Measurements from ENCODE around the gene CST9.

The CST9 gene

DNA sequence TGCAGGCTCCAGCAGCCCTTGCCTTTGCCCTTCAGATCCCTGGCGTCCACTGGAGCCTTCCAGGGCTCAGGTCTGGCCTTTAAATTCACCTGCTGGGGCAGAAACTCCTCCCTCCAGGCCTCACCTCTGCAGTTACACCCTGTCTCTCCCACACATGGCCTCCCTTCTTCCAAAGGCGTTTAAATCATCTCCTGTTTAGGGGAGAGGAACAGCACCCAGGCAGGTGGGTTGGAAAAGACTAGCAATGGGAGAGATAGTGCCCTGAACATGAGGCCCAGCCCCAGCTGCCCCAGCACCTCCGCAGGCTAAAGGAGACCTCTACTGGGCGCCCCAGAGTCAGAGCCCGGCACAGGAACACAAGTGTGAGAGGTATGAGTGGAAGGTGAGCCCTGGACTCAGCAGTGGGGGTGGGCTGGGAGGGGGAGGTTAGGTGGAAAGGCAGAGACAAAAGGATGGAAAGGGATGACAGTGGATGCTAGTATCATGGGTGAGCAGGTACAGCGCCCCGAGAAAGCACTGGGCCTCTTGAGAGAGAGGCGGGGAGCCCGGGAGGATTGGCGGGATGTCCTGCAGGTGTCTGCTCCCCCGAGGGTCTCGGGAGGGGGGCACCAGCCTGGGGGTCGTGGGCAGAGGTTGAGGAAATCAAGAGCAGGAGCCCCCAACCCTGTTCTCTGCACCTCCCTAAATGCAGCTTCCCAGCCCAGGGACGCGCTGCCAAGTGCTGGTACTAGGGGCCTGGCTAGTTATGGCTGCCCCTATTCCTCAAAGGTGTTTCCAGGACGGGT, at the start of gene CST9:
CST9 (minus strand) TSS at position 51 of the 785 bp plus-strand sequence. CDS start 53 bp downstream, outside the sequence.
- DNase-seq, result no peak

GRCh38 chr20:23654717-23655116, 49.0 kb upstream of the CST9 start:
- no peak for DNase-seq

DNA sequence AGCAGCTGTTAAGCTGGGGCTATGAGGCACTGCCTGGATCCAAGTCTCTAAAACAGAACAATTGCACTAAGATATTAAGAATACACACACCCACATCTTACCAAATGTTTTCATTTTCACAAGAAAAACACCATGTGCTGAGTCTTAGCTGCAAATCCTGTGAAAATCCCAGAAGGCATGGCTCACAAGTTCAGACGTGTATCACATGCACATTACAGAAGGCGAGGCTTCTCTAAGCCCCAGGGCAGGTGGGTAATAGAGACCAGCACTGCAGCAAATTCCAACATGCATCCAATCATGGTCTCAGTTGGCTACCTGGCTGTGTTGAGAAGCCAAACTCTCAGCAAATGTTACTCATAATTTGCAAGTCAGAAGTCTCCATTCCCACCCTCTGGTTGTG, 48.3 kb upstream of the CST9 start:
- DNase-seq, result no peak

GRCh38 chr20:23653400-23653938, 47.8 kb upstream of the CST9 start:
- no peak for DNase-seq

DNA sequence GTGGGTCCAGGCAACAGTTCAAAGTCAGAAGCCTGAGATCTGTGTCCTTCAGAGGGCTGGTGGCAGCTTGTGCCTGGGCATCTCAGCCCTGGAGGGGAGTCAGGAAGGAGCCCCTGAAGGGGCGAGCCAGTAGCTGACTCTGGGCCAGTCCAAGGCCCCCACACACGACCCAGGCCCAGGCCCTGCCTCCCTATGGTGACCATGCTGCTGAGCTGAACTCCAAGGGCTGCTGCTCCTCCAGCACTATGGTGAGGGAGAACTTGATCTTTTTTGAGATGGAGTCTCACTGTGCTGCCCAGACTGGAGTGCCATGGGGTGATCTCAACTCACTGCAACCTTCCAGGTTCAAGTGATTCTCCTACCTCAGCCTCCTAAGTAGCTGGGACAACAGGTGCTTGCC, 47.2 kb upstream of the CST9 start:
- DNase-seq, result no peak

GRCh38 chr20:23652371-23652770, 46.7 kb upstream of the CST9 start:
- no peak for DNase-seq

GRCh38 chr20:23651117-23651516, 45.4 kb upstream of the CST9 start:
- DNase-seq, result no peak

- DNase-seq, result no peak
Observed at GRCh38 chr20:23649830-23650417, 44.2 kb upstream of the CST9 start.

- DNase-seq, result no peak
Observed at GRCh38 chr20:23649242-23649641, 43.5 kb upstream of the CST9 start.

DNA sequence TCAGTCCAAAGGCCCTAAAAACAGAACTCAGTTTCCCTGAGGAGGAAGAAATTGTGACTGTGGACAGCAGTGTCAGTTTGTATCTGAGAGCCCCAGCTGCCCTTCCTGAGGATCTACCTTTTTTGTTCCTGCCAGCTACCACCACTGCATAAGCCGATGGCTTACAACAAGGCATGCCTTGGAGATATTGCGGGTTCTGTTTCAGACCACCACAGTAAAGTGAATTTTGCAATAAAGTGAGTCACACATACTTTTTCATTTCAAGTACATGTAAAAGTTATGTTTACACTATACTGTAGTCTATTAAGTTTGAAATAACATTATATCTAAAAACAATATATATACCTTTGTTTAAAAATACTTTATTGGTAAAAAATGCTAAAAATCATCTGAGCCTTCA, 41.6 kb upstream of the CST9 start:
- no peak for DNase-seq

DNA sequence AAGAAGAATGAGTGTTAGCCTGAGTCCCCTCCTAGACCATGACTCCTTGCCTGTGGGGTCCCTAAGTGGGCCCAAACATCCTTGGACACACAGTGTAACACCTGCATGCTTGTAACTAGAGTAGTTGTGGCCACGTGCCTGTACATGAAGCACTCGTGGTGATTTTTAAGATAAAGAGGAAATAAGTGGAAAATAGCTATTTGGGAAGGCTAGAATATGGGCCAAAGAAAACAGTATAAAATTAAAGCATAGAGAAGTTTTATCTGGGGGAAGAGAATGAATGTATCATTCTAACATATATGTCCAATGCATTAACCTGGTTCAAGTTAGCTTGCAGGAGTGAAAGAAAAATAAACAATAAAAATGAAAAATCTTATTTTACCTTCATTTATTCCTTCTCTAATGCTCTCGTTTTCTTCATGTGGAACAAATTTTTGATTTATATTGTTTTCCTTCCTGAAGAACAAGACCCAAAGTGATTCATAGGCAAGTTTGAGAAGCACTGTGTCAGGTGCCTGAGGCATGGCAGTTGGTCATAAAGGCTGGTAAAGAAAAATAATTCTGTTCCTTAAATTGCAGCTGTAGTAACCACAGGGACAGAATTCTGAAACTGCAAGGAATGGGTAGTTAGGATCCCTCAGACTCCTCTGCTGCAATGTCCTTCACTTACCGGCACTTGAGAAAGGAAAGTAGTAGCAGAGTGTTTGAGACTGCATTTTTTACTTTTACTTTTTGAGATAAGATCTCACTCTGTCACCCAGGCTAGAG, 40.6 kb upstream of the CST9 start:
- DNase-seq, result no peak

- no peak for DNase-seq
Observed at GRCh38 chr20:23645575-23645974, 39.9 kb upstream of the CST9 start.

GRCh38 chr20:23644164-23644563, 38.4 kb upstream of the CST9 start:
- DNase-seq, result no peak

DNA sequence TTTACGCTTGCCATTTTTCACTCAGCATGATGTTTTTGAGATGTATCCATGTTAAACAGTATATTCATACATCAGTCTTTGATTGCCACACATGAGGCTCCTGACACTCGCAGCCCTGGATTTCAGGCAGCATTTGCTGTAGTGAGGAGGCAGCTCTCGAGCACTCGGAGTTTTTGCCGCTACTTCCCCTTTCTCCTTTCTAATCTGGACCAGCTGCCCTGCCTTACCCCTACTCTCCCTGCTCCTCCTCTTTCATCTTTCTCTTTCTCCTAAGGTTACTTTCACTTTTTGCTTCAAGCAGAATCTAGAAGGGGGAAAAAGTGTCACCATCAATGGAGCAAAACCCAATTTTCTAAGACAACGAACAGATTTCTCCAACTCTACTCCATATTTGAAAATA, 37.9 kb upstream of the CST9 start:
- DNase-seq, result no peak

DNA sequence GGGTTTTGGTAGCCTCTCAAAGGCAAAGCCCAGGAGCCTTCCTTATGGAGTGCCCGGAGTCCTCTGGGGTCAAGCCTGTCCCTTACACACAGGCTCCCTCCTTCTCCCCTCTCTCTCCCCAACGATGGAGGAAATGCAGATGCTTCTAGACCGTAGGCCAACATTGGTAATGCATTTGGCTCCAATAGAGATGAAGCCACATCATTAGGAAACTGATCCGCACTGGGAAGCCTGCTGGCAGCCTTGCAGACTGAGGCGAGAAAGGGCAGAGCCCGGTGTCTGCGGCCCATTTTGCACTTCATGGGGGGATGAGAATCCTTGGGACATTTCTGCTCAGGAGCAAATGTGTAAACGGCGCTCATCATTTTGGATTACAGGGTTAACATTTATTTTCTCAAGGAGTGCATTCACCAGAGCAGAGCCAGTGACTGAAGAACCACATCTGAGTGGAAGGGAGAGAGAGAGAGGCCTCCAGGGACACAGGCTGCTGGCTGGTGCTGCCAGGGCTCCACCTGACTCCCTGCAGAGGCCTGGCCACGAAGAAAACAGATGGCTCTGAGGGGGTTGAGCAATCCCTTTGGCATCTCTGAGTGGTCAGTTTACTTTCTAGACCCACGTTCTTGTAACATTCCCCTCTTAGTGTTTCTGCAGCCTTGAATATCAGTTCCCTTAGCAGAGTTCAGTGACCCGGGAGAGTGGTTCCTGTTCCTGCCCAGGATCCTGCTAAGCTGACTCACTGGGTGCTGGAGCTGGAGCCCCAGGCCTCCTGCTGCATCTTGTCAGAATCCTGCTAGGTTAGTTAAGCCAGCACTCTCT, 36.4 kb upstream of the CST9 start:
- DNase-seq, result no peak

DNA sequence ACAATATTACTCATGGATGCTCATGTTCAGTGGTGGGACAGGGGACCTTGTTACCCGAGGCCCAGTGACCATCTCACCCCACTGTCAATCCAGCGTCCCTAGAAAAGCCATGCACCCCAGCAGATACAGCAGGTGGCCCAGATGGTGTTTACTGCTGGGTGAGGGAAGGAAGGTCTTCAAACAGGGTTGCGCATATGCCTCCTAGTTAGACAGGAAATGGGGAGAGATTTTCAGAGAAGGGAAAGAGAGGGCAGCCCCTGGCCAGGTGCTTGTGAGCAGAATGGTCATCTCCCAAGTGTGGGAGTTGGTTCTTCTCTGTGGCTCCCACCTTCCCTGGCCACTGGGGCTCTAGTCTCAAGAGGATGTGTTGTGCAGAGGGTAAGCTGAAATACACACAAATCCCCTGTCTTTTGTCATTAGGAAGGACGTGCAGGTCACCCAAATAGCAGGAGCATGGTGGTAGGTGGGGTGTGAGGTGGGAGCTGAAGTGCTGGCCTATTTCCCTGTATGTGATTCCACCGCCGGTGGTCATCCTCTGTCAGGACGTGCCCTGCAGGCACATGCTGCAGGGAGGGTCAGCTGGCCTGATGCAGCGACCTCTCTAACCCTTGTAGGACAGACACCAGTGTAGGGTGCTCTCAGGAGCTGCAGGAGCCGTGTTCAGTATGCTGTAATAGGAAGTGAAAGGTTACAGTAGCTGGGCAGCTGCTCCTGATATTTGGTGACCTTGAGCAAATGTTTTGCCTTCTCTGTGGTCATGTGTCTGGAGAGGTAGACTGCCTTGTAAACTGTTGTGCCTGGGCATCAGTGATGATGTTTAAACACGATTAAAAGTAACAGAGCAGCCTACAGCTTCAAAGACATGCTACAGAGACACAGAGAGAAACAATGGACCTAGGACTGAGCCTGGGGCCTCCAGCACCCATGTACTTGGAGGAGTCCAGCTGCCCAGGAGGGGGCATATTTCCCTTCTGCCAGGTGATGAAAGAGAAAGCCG, 35.3 kb upstream of the CST9 start:
- no peak for DNase-seq

GRCh38 chr20:23640018-23640601, 34.4 kb upstream of the CST9 start:
- no peak for DNase-seq

GRCh38 chr20:23639490-23639958, 33.8 kb upstream of the CST9 start:
- DNase-seq, result no peak

- no peak for DNase-seq
Observed at GRCh38 chr20:23638309-23638708, 32.6 kb upstream of the CST9 start.

GRCh38 chr20:23637282-23638221, 31.8 kb upstream of the CST9 start, which contains the start of gene CST3:
TSS of gene CST3 (minus strand) at chr20:23637955. CDS start at chr20:23637862, 93 bp downstream.
- no peak for DNase-seq

Data from activated effector memory CD4-positive, alpha-beta T cell treated with anti-CD3 and anti-CD28 coated beads, Interleukin-2, amount 50 U/mL, for 16 hours (primary cell).